ENCODE measurements around the gene PRICKLE3. TPM values are rescaled to one million over a fixed set of nuclear protein-coding genes. Genes with fewer than 3 reads are reported as not detected.
"Not testable (repeated sequence)": the region's sequence is repeated elsewhere in the genome, so short reads cannot be mapped to it uniquely, and the experiment has no call there.

Gene PRICKLE3
- total RNA-seq, 1 experiment from 2014 or later = 22.3 TPM

GRCh38 chrX:49153467-49153866 lies 32.7 kb downstream of the PRICKLE3 start:
- CTCF ChIA-PET = no interaction called here
- Mint-ChIP-seq H3K27me3 (ENCODE audit: unreplicated experiment) (no peaks in the 10 kb centered on the region), H3K4me1 (ENCODE audit: low read depth, unreplicated experiment) (peaks cover 28% of the 10 kb centered on the region), H3K4me3 (ENCODE audit: low read depth, unreplicated experiment) (no peak overlapping the region), H3K27ac (ENCODE audit: unreplicated experiment) (no peak overlapping the region), H3K36me3 (ENCODE audit: insufficient read depth, unreplicated experiment) (peaks cover 16% of the 10 kb centered on the region), H3K9me3 (ENCODE audit: low read depth, unreplicated experiment) (peaks cover 3% of the 10 kb centered on the region)
- intact Hi-C loops (cut with micrococcal nuclease; ENCODE audit: unreplicated experiment) = no loop called here
- TF ChIP-seq CTCF (IDR thresholded peaks at IDR 0.05; ENCODE audit: unreplicated experiment) = no peak
- no TSS peak for BruUV-seq (replicated peaks)
- DNase-seq = no peak

GRCh38 chrX:49149291-49149690 lies 36.9 kb downstream of the PRICKLE3 start:
- H3K9me3 Mint-ChIP-seq (ENCODE audit: low read depth, unreplicated experiment); intact Hi-C loops (cut with micrococcal nuclease; ENCODE audit: unreplicated experiment); CTCF ChIA-PET; H3K27me3 Mint-ChIP-seq (ENCODE audit: unreplicated experiment); BruUV-seq (replicated peaks); H3K36me3 Mint-ChIP-seq (ENCODE audit: insufficient read depth, unreplicated experiment); DNase-seq; H3K4me3 Mint-ChIP-seq (ENCODE audit: low read depth, unreplicated experiment): not testable (repeated sequence)
- Mint-ChIP-seq H3K27ac (ENCODE audit: unreplicated experiment) (peak overlapping the region; percentile 83), H3K4me1 (ENCODE audit: low read depth, unreplicated experiment) (peaks cover 14% of the 10 kb centered on the region)

- CTCF ChIA-PET; BruUV-seq (replicated peaks); H3K9me3 Mint-ChIP-seq (ENCODE audit: low read depth, unreplicated experiment); H3K36me3 Mint-ChIP-seq (ENCODE audit: insufficient read depth, unreplicated experiment); H3K27me3 Mint-ChIP-seq (ENCODE audit: unreplicated experiment); H3K4me3 Mint-ChIP-seq (ENCODE audit: low read depth, unreplicated experiment); intact Hi-C loops (cut with micrococcal nuclease; ENCODE audit: unreplicated experiment): not testable (repeated sequence)
- peak; percentile 53 for DNase-seq
- H3K27ac Mint-ChIP-seq (ENCODE audit: unreplicated experiment) = peak overlapping the region; percentile 83
- peaks cover 14% of the 10 kb centered on the region for H3K4me1 Mint-ChIP-seq (ENCODE audit: low read depth, unreplicated experiment)
These were observed 37.6 kb downstream of the PRICKLE3 start for GRCh38 chrX:49148390-49149100.

- Mint-ChIP-seq H3K27ac (ENCODE audit: unreplicated experiment) (peak overlapping the region; percentile 83), H3K9me3 (ENCODE audit: low read depth, unreplicated experiment) (peaks cover 9% of the 10 kb centered on the region), H3K27me3 (ENCODE audit: unreplicated experiment) (no peaks in the 10 kb centered on the region), H3K4me3 (ENCODE audit: low read depth, unreplicated experiment) (no peak overlapping the region), H3K36me3 (ENCODE audit: insufficient read depth, unreplicated experiment) (peaks cover 8% of the 10 kb centered on the region), H3K4me1 (ENCODE audit: low read depth, unreplicated experiment) (peaks cover 14% of the 10 kb centered on the region)
- BruUV-seq (replicated peaks) = no TSS peak
- no peak for DNase-seq
- CTCF ChIA-PET = no interaction called here
- intact Hi-C loops (cut with micrococcal nuclease; ENCODE audit: unreplicated experiment) = no loop called here
- TF ChIP-seq CTCF (IDR thresholded peaks at IDR 0.05; ENCODE audit: unreplicated experiment) = no peak
These were observed 38.2 kb downstream of the PRICKLE3 start for GRCh38 chrX:49147936-49148335.

GRCh38 chrX:49147282-49147681 lies 38.9 kb downstream of the PRICKLE3 start:
- CTCF ChIA-PET = no interaction called here

GRCh38 chrX:49143154-49143553 lies 43.0 kb downstream of the PRICKLE3 start:
- intact Hi-C loops (cut with micrococcal nuclease; ENCODE audit: unreplicated experiment); DNase-seq; H3K27ac Mint-ChIP-seq (ENCODE audit: unreplicated experiment); CTCF ChIA-PET; H3K4me3 Mint-ChIP-seq (ENCODE audit: low read depth, unreplicated experiment); H3K4me1 Mint-ChIP-seq (ENCODE audit: low read depth, unreplicated experiment); H3K36me3 Mint-ChIP-seq (ENCODE audit: insufficient read depth, unreplicated experiment); H3K9me3 Mint-ChIP-seq (ENCODE audit: low read depth, unreplicated experiment); H3K27me3 Mint-ChIP-seq (ENCODE audit: unreplicated experiment); BruUV-seq (replicated peaks): not testable (repeated sequence)

More at GRCh38 chrX:49147282-49147681, 38.9 kb downstream of the PRICKLE3 start:
- Mint-ChIP-seq H3K27ac (ENCODE audit: unreplicated experiment) (no peak overlapping the region), H3K36me3 (ENCODE audit: insufficient read depth, unreplicated experiment) (peaks cover 8% of the 10 kb centered on the region), H3K4me3 (ENCODE audit: low read depth, unreplicated experiment) (no peak overlapping the region), H3K27me3 (ENCODE audit: unreplicated experiment) (no peaks in the 10 kb centered on the region), H3K9me3 (ENCODE audit: low read depth, unreplicated experiment) (peaks cover 9% of the 10 kb centered on the region), H3K4me1 (ENCODE audit: low read depth, unreplicated experiment) (peaks cover 14% of the 10 kb centered on the region)
- intact Hi-C loops (cut with micrococcal nuclease; ENCODE audit: unreplicated experiment) = no loop called here
- no peak for TF ChIP-seq CTCF (IDR thresholded peaks at IDR 0.05; ENCODE audit: unreplicated experiment)
- DNase-seq = no peak
- no TSS peak for BruUV-seq (replicated peaks)

GRCh38 chrX:49142264-49142663 lies 43.9 kb downstream of the PRICKLE3 start:
- intact Hi-C loops (cut with micrococcal nuclease; ENCODE audit: unreplicated experiment); H3K27ac Mint-ChIP-seq (ENCODE audit: unreplicated experiment); DNase-seq; H3K9me3 Mint-ChIP-seq (ENCODE audit: low read depth, unreplicated experiment); H3K36me3 Mint-ChIP-seq (ENCODE audit: insufficient read depth, unreplicated experiment); H3K4me1 Mint-ChIP-seq (ENCODE audit: low read depth, unreplicated experiment); H3K4me3 Mint-ChIP-seq (ENCODE audit: low read depth, unreplicated experiment); BruUV-seq (replicated peaks); H3K27me3 Mint-ChIP-seq (ENCODE audit: unreplicated experiment): not testable (repeated sequence)
- CTCF ChIA-PET = interaction anchor here (1.5 kb wide), 1 partner anchor 14 kb away, joined by 3 read pairs; no protein-coding TSS in a partner anchor
